WTC11 (cell line): Measurements from ENCODE around the gene ZNF3. TPM values are rescaled to one million over a fixed set of nuclear protein-coding genes. Genes with fewer than 3 reads are reported as not detected.

Source experiments
- ATF1 ChIP-seq: sonication (generic); formaldehyde crosslinking; IDR thresholded peaks from 2 replicates; pipeline ENCODE4 v1.8.1; 2023; ENCODE audit warnings: mild to moderate bottlenecking, moderate library complexity, missing genetic modification reagents
- CREM ChIP-seq: sonication (generic); formaldehyde crosslinking; IDR thresholded peaks from 2 replicates; pipeline ENCODE4 v1.8.1; 2022; ENCODE audit warnings: mild to moderate bottlenecking, missing genetic modification reagents, moderate library complexity
- ELF4 ChIP-seq: sonication (generic); formaldehyde crosslinking; IDR thresholded peaks from 2 replicates; pipeline ENCODE4 v1.8.1; 2022; ENCODE audit warnings: low read depth, mild to moderate bottlenecking, moderate library complexity, missing genetic modification reagents
- ETV6 ChIP-seq: sonication (generic); formaldehyde crosslinking; IDR thresholded peaks from 2 replicates; pipeline ENCODE4 v1.8.1; 2022; ENCODE audit warnings: mild to moderate bottlenecking, missing genetic modification reagents
- GABPB1 ChIP-seq: sonication (generic); formaldehyde crosslinking; IDR thresholded peaks from 2 replicates; pipeline ENCODE4 v1.8.1; 2023; ENCODE audit warnings: mild to moderate bottlenecking, missing genetic modification reagents
- GTF2I ChIP-seq: fragments of 250-450 bp; sonication (Bioruptor Pico); conservative IDR thresholded peaks from 2 replicates; pipeline ENCODE4 v1.4.0; 2021; ENCODE audit warnings: mild to moderate bottlenecking
- IRF2 ChIP-seq: sonication (generic); formaldehyde crosslinking; IDR thresholded peaks from 2 replicates; pipeline ENCODE4 v1.8.0; 2022; ENCODE audit warnings: low read depth, missing genetic modification reagents, borderline replicate concordance
- NFYB ChIP-seq: sonication (generic); formaldehyde crosslinking; conservative IDR thresholded peaks from 2 replicates; pipeline ENCODE4 v1.8.0; 2022; ENCODE audit warnings: low read depth, missing genetic modification reagents
- NR2C2 ChIP-seq: sonication (generic); formaldehyde crosslinking; IDR thresholded peaks from 2 replicates; pipeline ENCODE4 v1.8.0; 2022; ENCODE audit warnings: mild to moderate bottlenecking, missing genetic modification reagents
- SOX15 ChIP-seq: fragments of 250-450 bp; sonication (Bioruptor Pico); IDR thresholded peaks from 2 replicates; pipeline ENCODE4 v1.9.0; 2021; ENCODE audit warnings: mild to moderate bottlenecking
- ZBTB21 ChIP-seq: sonication (generic); formaldehyde crosslinking; IDR thresholded peaks from 2 replicates; pipeline ENCODE4 v1.8.1; 2023; ENCODE audit warnings: mild to moderate bottlenecking, missing genetic modification reagents, borderline replicate concordance
- ZNF396 ChIP-seq: fragments of 250-450 bp; sonication (Bioruptor Pico); IDR thresholded peaks from 2 replicates; pipeline ENCODE4 v1.8.0; 2021; ENCODE audit warnings: mild to moderate bottlenecking, moderate library complexity, borderline replicate concordance
- ZNF416 ChIP-seq: fragments of 250-450 bp; sonication (Bioruptor Pico); IDR thresholded peaks from 2 replicates; pipeline ENCODE4 v1.9.0; 2021; ENCODE audit warnings: mild to moderate bottlenecking, inconsistent platforms
- ZNF423 ChIP-seq: fragments of 250-450 bp; sonication (Bioruptor Pico); IDR thresholded peaks from 2 replicates; pipeline ENCODE4 v2.1.2; 2022; ENCODE audit warnings: mild to moderate bottlenecking, moderate library complexity
- ZNF671 ChIP-seq: fragments of 250-450 bp; sonication (Bioruptor Pico); IDR thresholded peaks from 2 replicates; pipeline ENCODE4 v1.8.0; 2021; ENCODE audit warnings: mild to moderate bottlenecking
- total RNA-seq: library from RNA; stranded (reverse); gene quantifications from 3 replicates; pipeline ENCODE4 v1.2.3, GENCODE V29; 2021
- TF ChIP-seq, protein P1 (sequence below): sonication (generic); formaldehyde crosslinking; IDR thresholded peaks from 2 replicates; pipeline ENCODE4 v1.8.1; 2023; ENCODE audit warnings: mild to moderate bottlenecking, missing genetic modification reagents
- TF ChIP-seq, protein P2 (sequence below): fragments of 250-450 bp; sonication (Bioruptor Pico); IDR thresholded peaks from 2 replicates; pipeline ENCODE4 v2.1.2; 2022; ENCODE audit warnings: mild to moderate bottlenecking, moderate library complexity
- TF ChIP-seq, protein P3 (sequence below): sonication (generic); formaldehyde crosslinking; IDR thresholded peaks from 2 replicates; pipeline ENCODE4 v1.8.1; 2022; ENCODE audit warnings: low read depth, missing genetic modification reagents, borderline replicate concordance
- TF ChIP-seq, protein P4 (sequence below): sonication (generic); formaldehyde crosslinking; IDR thresholded peaks from 2 replicates; pipeline ENCODE4 v1.8.0; 2023; ENCODE audit warnings: missing genetic modification reagents, mild to moderate bottlenecking, borderline replicate concordance
- TF ChIP-seq, protein P5 (sequence below): sonication (generic); formaldehyde crosslinking; IDR thresholded peaks from 2 replicates; pipeline ENCODE4 v1.8.1; 2022; ENCODE audit warnings: mild to moderate bottlenecking, moderate library complexity, missing genetic modification reagents
- TF ChIP-seq, protein P6 (sequence below): sonication (generic); formaldehyde crosslinking; IDR thresholded peaks from 2 replicates; pipeline ENCODE4 v1.8.0; 2022; ENCODE audit warnings: mild to moderate bottlenecking, missing genetic modification reagents
- TF ChIP-seq, protein P7 (sequence below): fragments of 250-450 bp; sonication (Bioruptor Pico); IDR thresholded peaks from 2 replicates; pipeline ENCODE4 v1.9.0; 2021; ENCODE audit warnings: mild to moderate bottlenecking
- TF ChIP-seq, protein P8 (sequence below): sonication (generic); formaldehyde crosslinking; IDR thresholded peaks from 2 replicates; pipeline ENCODE4 v1.8.0; 2023; ENCODE audit warnings: missing genetic modification reagents
- TF ChIP-seq, protein P9 (sequence below): fragments of 250-450 bp; sonication (Bioruptor Pico); IDR thresholded peaks from 2 replicates; pipeline ENCODE4 v1.9.0; 2021; ENCODE audit warnings: mild to moderate bottlenecking

Gene ZNF3
- total RNA-seq, 1 experiment from 2014 or later, result 48.3 TPM

DNA sequence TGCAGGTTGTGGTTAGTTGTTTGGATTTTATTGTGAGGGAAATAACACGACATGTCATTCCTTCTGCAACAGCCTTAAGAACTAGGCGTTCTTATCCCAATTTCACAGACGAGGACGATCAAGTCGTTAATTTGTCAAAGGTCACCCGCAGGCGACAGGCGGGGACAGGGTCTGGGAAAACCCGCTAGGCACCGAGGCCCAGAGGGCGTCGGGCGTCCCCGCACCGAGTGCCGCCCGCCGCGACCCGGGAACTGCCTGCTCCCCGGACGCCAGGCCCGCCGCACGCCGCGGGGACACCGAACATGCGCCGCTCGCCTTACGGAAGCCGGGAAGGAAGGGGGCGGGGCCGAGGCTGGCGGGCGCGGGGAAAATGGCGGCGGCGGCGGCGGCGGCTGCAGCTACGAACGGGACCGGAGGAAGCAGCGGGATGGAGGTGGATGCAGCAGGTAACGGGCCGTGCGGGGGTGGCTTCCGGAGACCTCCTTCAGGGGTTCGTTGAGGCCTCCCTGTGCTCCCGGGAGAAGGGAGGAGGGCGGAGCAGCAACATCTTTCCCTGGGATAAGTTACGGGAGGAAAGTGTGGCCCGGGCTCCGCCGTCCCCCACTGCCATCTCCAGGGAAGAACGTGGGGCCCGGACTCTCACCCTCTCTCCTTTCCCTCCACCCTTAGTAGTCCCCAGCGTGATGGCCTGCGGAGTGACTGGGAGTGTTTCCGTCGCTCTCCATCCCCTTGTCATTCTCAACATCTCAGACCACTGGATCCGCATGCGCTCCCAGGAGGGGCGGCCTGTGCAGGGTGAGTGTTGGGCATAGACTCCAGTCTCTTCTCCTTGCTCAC lies 7.3 kb upstream of the ZNF3 start, which contains the start of gene COPS6 (continued):
- TF ChIP-seq NFYB, result 0 out of 2 replicates have a peak, but pooled peaks have one; percentile 19
- peak; percentile 78; the same call in 1 of the 2 replicates for TF ChIP-seq GABPB1 (CRISPR knock-in tag)
- TF ChIP-seq, protein P1, sequence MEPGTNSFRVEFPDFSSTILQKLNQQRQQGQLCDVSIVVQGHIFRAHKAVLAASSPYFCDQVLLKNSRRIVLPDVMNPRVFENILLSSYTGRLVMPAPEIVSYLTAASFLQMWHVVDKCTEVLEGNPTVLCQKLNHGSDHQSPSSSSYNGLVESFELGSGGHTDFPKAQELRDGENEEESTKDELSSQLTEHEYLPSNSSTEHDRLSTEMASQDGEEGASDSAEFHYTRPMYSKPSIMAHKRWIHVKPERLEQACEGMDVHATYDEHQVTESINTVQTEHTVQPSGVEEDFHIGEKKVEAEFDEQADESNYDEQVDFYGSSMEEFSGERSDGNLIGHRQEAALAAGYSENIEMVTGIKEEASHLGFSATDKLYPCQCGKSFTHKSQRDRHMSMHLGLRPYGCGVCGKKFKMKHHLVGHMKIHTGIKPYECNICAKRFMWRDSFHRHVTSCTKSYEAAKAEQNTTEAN, result peak; percentile 89
- 0 out of 2 replicates have a peak, but pooled peaks have one; percentile 46 for TF ChIP-seq NR2C2
- TF ChIP-seq, protein P2, sequence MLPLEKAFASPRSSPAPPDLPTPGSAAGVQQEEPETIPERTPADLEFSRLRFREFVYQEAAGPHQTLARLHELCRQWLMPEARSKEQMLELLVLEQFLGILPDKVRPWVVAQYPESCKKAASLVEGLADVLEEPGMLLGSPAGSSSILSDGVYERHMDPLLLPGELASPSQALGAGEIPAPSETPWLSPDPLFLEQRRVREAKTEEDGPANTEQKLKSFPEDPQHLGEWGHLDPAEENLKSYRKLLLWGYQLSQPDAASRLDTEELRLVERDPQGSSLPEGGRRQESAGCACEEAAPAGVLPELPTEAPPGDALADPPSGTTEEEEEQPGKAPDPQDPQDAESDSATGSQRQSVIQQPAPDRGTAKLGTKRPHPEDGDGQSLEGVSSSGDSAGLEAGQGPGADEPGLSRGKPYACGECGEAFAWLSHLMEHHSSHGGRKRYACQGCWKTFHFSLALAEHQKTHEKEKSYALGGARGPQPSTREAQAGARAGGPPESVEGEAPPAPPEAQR, result no peak
- no peak for TF ChIP-seq ZNF396 (CRISPR knock-in tag)
- TF ChIP-seq ZNF671 (CRISPR knock-in tag), result no peak
- TF ChIP-seq ETV6 (CRISPR knock-in tag), result peak; percentile 97
- TF ChIP-seq, protein P3, sequence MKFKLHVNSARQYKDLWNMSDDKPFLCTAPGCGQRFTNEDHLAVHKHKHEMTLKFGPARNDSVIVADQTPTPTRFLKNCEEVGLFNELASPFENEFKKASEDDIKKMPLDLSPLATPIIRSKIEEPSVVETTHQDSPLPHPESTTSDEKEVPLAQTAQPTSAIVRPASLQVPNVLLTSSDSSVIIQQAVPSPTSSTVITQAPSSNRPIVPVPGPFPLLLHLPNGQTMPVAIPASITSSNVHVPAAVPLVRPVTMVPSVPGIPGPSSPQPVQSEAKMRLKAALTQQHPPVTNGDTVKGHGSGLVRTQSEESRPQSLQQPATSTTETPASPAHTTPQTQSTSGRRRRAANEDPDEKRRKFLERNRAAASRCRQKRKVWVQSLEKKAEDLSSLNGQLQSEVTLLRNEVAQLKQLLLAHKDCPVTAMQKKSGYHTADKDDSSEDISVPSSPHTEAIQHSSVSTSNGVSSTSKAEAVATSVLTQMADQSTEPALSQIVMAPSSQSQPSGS (CRISPR knock-in tag), result no peak
- no peak for TF ChIP-seq ZNF416
- peak; percentile 91; the same call in 1 of the 2 replicates for TF ChIP-seq ELF4 (CRISPR knock-in tag)
- no peak for TF ChIP-seq ATF1 (CRISPR knock-in tag)
- no peak for TF ChIP-seq IRF2 (CRISPR knock-in tag)
- TF ChIP-seq ZNF423 (CRISPR knock-in tag), result peak; percentile 48; the same call in 1 of the 2 replicates
- peak; percentile 32; the same call in 1 of the 2 replicates for TF ChIP-seq ZBTB21 (CRISPR knock-in tag)
- TF ChIP-seq, protein P4, sequence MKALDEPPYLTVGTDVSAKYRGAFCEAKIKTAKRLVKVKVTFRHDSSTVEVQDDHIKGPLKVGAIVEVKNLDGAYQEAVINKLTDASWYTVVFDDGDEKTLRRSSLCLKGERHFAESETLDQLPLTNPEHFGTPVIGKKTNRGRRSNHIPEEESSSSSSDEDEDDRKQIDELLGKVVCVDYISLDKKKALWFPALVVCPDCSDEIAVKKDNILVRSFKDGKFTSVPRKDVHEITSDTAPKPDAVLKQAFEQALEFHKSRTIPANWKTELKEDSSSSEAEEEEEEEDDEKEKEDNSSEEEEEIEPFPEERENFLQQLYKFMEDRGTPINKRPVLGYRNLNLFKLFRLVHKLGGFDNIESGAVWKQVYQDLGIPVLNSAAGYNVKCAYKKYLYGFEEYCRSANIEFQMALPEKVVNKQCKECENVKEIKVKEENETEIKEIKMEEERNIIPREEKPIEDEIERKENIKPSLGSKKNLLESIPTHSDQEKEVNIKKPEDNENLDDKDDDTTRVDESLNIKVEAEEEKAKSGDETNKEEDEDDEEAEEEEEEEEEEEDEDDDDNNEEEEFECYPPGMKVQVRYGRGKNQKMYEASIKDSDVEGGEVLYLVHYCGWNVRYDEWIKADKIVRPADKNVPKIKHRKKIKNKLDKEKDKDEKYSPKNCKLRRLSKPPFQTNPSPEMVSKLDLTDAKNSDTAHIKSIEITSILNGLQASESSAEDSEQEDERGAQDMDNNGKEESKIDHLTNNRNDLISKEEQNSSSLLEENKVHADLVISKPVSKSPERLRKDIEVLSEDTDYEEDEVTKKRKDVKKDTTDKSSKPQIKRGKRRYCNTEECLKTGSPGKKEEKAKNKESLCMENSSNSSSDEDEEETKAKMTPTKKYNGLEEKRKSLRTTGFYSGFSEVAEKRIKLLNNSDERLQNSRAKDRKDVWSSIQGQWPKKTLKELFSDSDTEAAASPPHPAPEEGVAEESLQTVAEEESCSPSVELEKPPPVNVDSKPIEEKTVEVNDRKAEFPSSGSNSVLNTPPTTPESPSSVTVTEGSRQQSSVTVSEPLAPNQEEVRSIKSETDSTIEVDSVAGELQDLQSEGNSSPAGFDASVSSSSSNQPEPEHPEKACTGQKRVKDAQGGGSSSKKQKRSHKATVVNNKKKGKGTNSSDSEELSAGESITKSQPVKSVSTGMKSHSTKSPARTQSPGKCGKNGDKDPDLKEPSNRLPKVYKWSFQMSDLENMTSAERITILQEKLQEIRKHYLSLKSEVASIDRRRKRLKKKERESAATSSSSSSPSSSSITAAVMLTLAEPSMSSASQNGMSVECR, result no peak; the same call in 1 of the 2 replicates
- no peak for TF ChIP-seq GTF2I (CRISPR knock-in tag)
- TF ChIP-seq, protein P5, sequence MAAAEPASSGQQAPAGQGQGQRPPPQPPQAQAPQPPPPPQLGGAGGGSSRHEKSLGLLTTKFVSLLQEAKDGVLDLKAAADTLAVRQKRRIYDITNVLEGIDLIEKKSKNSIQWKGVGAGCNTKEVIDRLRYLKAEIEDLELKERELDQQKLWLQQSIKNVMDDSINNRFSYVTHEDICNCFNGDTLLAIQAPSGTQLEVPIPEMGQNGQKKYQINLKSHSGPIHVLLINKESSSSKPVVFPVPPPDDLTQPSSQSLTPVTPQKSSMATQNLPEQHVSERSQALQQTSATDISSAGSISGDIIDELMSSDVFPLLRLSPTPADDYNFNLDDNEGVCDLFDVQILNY (CRISPR knock-in tag), result peak; percentile 92
- TF ChIP-seq, protein P6, sequence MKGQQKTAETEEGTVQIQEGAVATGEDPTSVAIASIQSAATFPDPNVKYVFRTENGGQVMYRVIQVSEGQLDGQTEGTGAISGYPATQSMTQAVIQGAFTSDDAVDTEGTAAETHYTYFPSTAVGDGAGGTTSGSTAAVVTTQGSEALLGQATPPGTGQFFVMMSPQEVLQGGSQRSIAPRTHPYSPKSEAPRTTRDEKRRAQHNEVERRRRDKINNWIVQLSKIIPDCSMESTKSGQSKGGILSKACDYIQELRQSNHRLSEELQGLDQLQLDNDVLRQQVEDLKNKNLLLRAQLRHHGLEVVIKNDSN, result peak; percentile 58; the same call in 1 of the 2 replicates
- no peak for TF ChIP-seq CREM
- TF ChIP-seq, protein P7, sequence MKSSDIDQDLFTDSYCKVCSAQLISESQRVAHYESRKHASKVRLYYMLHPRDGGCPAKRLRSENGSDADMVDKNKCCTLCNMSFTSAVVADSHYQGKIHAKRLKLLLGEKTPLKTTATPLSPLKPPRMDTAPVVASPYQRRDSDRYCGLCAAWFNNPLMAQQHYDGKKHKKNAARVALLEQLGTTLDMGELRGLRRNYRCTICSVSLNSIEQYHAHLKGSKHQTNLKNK (CRISPR knock-in tag), result no peak
- TF ChIP-seq, protein P8, sequence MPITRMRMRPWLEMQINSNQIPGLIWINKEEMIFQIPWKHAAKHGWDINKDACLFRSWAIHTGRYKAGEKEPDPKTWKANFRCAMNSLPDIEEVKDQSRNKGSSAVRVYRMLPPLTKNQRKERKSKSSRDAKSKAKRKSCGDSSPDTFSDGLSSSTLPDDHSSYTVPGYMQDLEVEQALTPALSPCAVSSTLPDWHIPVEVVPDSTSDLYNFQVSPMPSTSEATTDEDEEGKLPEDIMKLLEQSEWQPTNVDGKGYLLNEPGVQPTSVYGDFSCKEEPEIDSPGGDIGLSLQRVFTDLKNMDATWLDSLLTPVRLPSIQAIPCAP (CRISPR knock-in tag), result peak; percentile 51; the same call in 1 of the 2 replicates
- TF ChIP-seq, protein P9, sequence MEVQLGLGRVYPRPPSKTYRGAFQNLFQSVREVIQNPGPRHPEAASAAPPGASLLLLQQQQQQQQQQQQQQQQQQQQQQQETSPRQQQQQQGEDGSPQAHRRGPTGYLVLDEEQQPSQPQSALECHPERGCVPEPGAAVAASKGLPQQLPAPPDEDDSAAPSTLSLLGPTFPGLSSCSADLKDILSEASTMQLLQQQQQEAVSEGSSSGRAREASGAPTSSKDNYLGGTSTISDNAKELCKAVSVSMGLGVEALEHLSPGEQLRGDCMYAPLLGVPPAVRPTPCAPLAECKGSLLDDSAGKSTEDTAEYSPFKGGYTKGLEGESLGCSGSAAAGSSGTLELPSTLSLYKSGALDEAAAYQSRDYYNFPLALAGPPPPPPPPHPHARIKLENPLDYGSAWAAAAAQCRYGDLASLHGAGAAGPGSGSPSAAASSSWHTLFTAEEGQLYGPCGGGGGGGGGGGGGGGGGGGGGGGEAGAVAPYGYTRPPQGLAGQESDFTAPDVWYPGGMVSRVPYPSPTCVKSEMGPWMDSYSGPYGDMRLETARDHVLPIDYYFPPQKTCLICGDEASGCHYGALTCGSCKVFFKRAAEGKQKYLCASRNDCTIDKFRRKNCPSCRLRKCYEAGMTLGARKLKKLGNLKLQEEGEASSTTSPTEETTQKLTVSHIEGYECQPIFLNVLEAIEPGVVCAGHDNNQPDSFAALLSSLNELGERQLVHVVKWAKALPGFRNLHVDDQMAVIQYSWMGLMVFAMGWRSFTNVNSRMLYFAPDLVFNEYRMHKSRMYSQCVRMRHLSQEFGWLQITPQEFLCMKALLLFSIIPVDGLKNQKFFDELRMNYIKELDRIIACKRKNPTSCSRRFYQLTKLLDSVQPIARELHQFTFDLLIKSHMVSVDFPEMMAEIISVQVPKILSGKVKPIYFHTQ (CRISPR knock-in tag), result no peak
- no peak for TF ChIP-seq SOX15 (CRISPR knock-in tag)
